ENCODE data around the gene NFATC2.

NFATC2 gene

DNA sequence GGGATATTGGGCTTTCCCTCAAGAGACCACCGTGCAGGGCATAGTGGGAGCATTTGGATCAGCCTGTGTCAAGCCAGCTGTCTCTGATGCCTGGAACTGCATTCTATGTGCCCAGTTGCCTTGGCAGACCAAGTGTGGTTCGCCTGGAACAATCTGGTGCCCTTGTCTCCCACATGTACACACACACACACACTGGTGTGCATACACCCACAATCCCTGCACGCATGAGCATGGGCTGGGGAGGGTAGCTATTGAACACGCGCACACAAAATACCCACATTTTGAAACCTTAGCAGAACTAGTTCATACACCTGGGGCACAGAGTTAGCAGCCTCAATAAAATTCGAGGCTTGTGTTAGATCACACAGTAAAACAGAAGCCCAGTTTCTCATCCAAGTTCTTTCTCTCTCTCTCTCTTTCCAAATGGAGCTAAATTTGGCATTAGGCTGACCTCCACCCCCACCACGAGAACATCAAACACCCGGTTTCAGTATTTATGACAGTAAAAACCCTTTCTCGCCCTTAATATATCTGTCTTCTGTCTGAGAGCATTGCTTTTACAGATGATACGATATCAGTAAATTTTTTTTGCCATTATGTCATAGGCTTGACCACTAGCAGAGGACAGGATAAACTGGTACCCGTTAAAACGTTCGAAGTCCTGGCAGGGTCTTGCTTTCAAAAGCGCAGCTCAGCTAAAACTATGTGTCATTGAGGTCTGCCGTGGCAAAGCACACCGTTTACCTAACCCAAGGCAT is 18.2 kb upstream of the NFATC2 start:
- Histone ChIP-seq H3K4me2 (no peak overlapping the region), H3K27ac (no peak overlapping the region), H3K9me3 (no peaks in the 10 kb centered on the region), H3K36me3 (no peaks in the 10 kb centered on the region), H3K4me1 (peaks cover 13% of the 10 kb centered on the region), H3K4me3 (no peak overlapping the region), H3K9ac (no peak overlapping the region), H3K27me3 (peaks cover 68% of the 10 kb centered on the region), H4K20me1 (peaks cover 24% of the 10 kb centered on the region)
- no peak for TF ChIP-seq Cebpa-rat (IDR thresholded peaks at IDR 0.05)

DNA sequence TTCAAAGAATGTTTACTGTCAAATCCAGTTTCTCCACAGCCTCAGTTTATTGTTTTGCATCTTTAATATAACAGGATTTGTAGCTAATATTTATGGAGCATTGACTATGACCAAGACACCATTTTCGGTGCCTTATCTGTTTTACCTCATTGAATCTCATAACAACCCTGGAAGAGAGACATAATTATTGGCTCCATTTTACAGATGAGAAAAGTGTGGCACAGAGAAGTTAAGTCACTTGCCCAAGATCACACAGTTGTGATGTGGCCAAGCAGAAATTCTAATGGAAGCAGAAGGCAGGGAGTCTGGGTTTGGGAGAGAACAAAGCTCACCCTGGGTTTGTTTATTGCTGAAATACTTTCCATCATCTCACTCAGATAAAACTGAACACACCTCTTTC is 17.5 kb upstream of the NFATC2 start:
- Histone ChIP-seq H3K4me3 (no peak overlapping the region), H3K36me3 (no peaks in the 10 kb centered on the region), H3K27me3 (peaks cover 62% of the 10 kb centered on the region), H3K9ac (no peak overlapping the region), H3K4me1 (peaks cover 13% of the 10 kb centered on the region), H3K27ac (no peak overlapping the region), H3K4me2 (no peak overlapping the region), H4K20me1 (peaks cover 24% of the 10 kb centered on the region), H3K9me3 (no peaks in the 10 kb centered on the region)
- TF ChIP-seq Cebpa-rat (IDR thresholded peaks at IDR 0.05), result no peak

DNA sequence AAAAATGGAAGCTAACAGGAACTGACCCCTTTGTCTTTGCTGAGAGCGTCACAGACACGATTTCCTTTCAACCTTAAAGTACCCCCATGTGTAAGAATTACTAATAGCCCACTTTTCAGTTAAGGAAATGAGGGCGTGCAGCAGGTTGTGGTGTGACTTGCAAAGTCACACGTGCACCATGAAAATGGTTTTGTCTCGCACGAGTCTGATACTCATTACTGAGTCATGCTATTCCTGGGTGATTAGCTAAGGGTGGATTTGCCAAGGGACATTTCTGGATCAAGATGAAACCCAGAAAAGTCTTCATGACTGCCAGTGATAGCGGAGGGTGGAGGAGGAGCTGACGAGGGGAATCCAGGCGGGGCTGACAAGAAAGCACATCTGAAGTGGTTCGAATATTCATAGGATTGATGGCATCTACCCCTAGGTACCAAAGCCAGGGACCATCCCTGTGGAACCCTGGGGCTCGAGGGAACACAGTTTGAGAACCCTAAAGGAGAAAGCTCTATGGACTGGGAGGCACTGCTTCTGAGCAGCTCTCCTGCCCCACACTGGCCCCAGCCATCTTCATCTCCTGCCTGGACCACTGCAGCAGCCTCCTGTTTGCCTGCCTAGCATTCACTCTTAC is 12.1 kb upstream of the NFATC2 start:
- Histone ChIP-seq H3K4me3 (no peak overlapping the region), H3K9me3 (no peaks in the 10 kb centered on the region), H3K4me2 (no peak overlapping the region), H3K36me3 (no peaks in the 10 kb centered on the region), H3K9ac (no peak overlapping the region), H3K4me1 (no peaks in the 10 kb centered on the region), H4K20me1 (no peaks in the 10 kb centered on the region), H3K27me3 (peaks cover 8% of the 10 kb centered on the region), H3K27ac (no peak overlapping the region)
- no peak for TF ChIP-seq Cebpa-rat (IDR thresholded peaks at IDR 0.05)

DNA sequence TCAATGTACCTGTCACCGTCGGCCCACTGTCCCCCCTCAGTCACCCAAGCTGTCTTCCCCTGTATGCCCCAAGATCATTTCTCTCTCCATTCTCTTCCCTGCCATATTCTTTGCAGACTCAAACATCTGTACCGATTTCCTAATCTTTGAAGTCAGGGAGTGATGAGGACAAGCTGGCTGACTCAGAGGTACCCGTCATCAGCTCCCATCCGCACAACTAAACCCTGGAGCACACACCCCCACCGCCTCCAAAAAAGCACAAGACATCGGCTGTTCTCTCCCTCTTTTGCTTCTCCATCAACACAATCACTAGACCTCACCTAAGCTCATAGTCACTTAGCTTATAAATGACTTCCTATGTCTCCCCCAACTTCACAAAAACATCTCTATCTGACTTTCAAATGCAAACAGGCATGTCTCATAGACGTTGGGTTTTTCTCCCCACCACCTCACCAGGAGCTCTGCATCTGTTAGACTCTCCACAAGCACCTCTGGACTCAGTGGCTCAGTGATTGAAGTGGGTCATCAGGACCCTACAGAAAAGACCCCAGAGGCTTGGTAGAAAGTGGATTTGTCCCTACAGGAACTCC is 11.5 kb upstream of the NFATC2 start:
- Histone ChIP-seq H3K4me1 (no peaks in the 10 kb centered on the region), H3K9ac (no peak overlapping the region), H3K4me2 (no peak overlapping the region), H3K36me3 (no peaks in the 10 kb centered on the region), H3K27ac (no peak overlapping the region), H3K4me3 (no peak overlapping the region), H4K20me1 (no peaks in the 10 kb centered on the region), H3K27me3 (peaks cover 1% of the 10 kb centered on the region; the same call in 1 of the 2 replicates), H3K9me3 (no peaks in the 10 kb centered on the region)
- no peak for TF ChIP-seq Cebpa-rat (IDR thresholded peaks at IDR 0.05)

DNA sequence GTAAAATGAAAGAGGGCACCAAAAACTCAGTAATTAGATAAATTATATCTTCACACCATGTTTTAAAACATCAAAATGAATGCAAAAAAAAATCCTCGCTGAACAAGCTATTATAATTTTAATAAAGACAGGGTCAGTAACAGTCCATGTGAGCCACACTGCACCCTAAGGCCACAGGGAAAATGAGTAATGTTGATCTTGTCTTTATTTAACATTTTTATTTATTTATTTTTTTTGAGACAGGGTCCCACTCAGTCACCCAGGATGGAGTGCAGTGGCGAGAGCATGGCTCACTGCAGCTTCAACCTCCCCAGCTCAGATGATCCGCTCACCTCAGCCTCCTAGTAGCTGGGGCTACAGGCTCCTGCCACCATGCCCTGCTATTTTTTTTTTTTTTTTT is 8.7 kb upstream of the NFATC2 start:
- Histone ChIP-seq H3K4me1 (no peaks in the 10 kb centered on the region), H3K27me3 (no peaks in the 10 kb centered on the region)

DNA sequence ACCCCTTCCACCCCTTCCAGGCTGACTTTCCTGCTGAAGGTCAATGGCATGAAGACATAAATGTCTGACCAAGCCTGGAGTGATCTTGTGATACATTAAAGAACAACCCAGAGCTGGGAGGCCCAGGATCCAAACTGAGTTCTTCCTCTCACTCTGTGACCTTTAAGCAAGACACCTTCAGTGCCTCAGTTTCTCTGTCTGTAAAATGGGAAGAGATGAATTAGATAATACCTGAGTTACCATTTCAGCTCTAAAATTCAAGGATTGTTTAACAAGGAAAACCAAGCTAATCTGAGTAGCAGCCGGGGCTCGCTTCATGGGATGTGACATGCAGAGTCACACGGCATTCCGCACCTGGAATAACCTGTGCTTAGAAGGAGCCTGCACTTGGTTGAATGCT is 7.0 kb upstream of the NFATC2 start:
- H3K4me2 ChIP-seq, result no peak overlapping the region
- H3K9ac ChIP-seq, result no peak overlapping the region
- no peak overlapping the region for H3K27ac ChIP-seq
- no peak overlapping the region for H3K4me3 ChIP-seq
- no peaks in the 10 kb centered on the region for H3K36me3 ChIP-seq
- no peaks in the 10 kb centered on the region for H3K4me1 ChIP-seq
- H4K20me1 ChIP-seq, result no peaks in the 10 kb centered on the region
- H3K27me3 ChIP-seq, result no peaks in the 10 kb centered on the region
- no peaks in the 10 kb centered on the region for H3K9me3 ChIP-seq
- TF ChIP-seq Cebpa-rat (IDR thresholded peaks at IDR 0.05), result no peak

More for the DNA sequence above, 8.7 kb upstream of the NFATC2 start:
- Histone ChIP-seq H3K9me3 (no peaks in the 10 kb centered on the region), H3K27ac (no peak overlapping the region), H3K4me3 (no peak overlapping the region), H3K9ac (no peak overlapping the region), H4K20me1 (no peaks in the 10 kb centered on the region), H3K36me3 (no peaks in the 10 kb centered on the region), H3K4me2 (no peak overlapping the region)
- TF ChIP-seq Cebpa-rat (IDR thresholded peaks at IDR 0.05), result no peak

DNA sequence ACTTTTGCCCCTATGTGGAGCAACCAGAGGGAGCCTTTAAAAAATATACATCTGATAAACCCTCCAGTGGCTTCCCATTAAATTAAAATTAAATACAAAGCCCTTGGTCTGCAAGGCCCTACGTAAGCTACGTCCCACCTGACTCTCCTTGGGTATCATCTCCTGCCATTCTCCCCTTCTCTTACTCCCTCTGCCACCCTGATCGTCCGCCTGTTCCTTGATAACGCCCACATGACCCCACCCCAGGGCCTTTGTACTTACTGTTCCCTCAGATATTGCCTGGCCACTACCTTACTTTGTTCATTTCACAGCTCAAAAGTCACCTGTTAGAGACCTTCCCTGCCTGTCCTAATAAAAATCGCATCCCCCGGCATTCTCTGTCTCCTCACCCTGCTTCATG is 5.4 kb upstream of the NFATC2 start:
- no peak for TF ChIP-seq Cebpa-rat (IDR thresholded peaks at IDR 0.05)
- H3K4me1 ChIP-seq, result peaks cover 13% of the 10 kb centered on the region

DNA sequence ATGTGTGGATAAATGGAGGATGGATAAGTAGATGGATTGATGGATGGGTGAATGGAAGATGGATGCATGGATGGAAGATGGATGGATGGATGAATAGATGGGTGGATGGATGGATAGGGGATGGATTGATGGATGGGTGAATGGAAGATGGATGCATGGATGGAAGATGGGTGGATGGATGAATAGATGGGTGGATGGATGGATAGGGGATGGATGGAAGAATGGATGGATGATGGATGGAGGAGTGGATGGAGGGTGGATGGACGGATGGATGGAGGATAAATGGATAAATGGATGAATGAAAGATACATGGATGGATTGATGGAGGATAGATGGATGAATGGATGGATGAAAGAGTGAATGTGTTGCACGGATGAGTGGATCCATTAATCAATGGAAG is 3.0 kb upstream of the NFATC2 start:
- Histone ChIP-seq H3K4me1 (peaks cover 34% of the 10 kb centered on the region), H4K20me1 (no peaks in the 10 kb centered on the region), H3K9ac (no peak overlapping the region), H3K27me3 (no peaks in the 10 kb centered on the region), H3K27ac (no peak overlapping the region), H3K36me3 (no peaks in the 10 kb centered on the region), H3K4me3 (no peak overlapping the region), H3K4me2 (no peak overlapping the region), H3K9me3 (no peaks in the 10 kb centered on the region)
- TF ChIP-seq Cebpa-rat (IDR thresholded peaks at IDR 0.05), result no peak

More for the DNA sequence above, 5.4 kb upstream of the NFATC2 start:
- Histone ChIP-seq H3K4me2 (no peak overlapping the region), H3K4me3 (no peak overlapping the region), H3K27ac (no peak overlapping the region), H3K9ac (no peak overlapping the region), H3K27me3 (no peaks in the 10 kb centered on the region), H4K20me1 (no peaks in the 10 kb centered on the region), H3K36me3 (no peaks in the 10 kb centered on the region), H3K9me3 (no peaks in the 10 kb centered on the region)

DNA sequence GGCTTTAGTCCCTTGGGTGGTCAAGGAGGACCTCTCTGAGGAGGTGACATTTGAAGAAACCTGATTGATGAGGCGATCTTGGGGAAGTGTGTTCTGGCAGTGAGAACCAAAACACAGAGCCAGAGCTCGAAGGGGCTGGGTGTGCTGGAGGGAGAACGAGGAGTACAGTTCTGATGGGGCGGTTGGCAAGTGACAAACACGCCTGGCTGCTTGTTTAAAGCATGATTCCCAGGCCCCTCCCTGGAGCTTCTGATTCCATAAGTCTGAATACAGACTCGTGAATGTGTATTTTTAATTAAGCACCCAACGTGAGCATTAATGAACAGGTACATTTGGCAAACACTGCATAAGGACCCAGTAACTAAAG is 886 bp upstream of the NFATC2 start:
- H3K4me2 ChIP-seq, result peak overlapping the region; percentile 95
- no peak for TF ChIP-seq Cebpa-rat (IDR thresholded peaks at IDR 0.05)
- H3K36me3 ChIP-seq, result peaks cover 16% of the 10 kb centered on the region
- H3K27ac ChIP-seq, result peak overlapping the region; percentile 68; the same call in 1 of the 2 replicates
- H3K9me3 ChIP-seq, result peaks cover 10% of the 10 kb centered on the region
- H4K20me1 ChIP-seq, result no peaks in the 10 kb centered on the region
- peak overlapping the region; percentile 66 for H3K9ac ChIP-seq
- H3K4me1 ChIP-seq, result peaks cover 43% of the 10 kb centered on the region
- H3K27me3 ChIP-seq, result no peaks in the 10 kb centered on the region
- H3K4me3 ChIP-seq, result peak overlapping the region; percentile 75; the same call in 1 of the 2 replicates

DNA sequence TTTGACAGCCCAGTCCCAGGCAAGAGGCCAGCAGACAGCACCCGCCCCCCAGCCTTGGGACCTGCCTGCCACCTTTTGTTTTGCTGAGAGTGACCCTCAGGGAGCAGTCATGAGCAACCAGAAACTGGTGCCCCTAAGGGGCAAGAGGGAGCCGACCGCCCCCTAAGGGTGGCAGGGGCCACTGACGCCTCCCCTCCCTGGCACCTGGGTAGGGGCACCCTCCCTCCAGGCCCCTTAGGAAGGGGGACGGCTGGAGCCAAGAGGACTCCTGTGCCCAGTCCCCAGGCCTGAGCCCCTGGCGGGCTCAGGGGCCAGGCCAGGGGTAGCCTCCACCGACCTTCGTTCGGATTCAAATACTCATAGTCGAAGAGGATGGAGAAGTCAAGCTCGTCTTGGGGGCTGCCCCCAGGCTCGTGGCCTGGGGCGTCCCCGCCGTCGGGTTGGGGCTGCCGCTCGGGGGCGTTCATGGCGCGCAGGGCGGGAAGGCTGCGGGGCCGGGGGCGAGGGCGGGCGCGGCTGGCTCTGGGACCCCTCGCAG is 417 bp downstream of the NFATC2 start:
- Histone ChIP-seq H3K4me3 (peak overlapping the region; percentile 75), H3K9ac (peak overlapping the region; percentile 90), H3K36me3 (peaks cover 28% of the 10 kb centered on the region), H3K9me3 (peaks cover 19% of the 10 kb centered on the region), H3K4me2 (peak overlapping the region; percentile 96), H3K27ac (peak overlapping the region; percentile 97), H4K20me1 (no peaks in the 10 kb centered on the region), H3K4me1 (peaks cover 43% of the 10 kb centered on the region), H3K27me3 (no peaks in the 10 kb centered on the region)
- no peak for TF ChIP-seq Cebpa-rat (IDR thresholded peaks at IDR 0.05)

All from BLaER1 (cell line).